ENCODE data around the gene CLRN2.

DNA sequence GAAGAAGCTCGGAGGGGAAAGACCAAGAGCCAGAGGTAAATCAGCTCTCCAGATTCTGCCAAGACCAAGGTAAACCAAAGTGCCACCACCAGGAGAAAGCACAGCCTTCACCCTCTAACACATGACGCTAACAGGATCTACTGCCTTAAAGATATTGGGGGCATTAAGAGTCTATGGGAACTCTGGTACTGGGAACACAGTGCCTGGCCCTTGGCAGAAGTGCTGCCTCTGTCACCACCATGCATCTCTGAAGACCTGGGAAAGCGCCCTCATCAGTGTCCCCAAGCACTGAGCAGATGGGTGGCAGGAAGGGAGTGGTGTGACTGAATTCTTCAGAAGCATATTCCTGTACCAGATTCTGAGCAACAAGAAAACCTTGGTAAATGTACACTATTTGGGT lies 4.4 kb upstream of the CLRN2 start:
- TF ChIP-seq ZNF274 (IDR thresholded peaks at IDR 0.05; ENCODE audit: low read depth, low read length), result no peak
- TF ChIP-seq SUZ12 (IDR thresholded peaks at IDR 0.05; ENCODE audit: extremely low read depth, insufficient read depth, insufficient read length), result no peak
